GM19397 (cell line): ENCODE data around the gene CD274.
A peak's percentile ranks its signal among the peaks of the same experiment; 100 is the strongest.
"Not testable (repeated sequence)": the region's sequence is repeated elsewhere in the genome, so short reads cannot be mapped to it uniquely, and the experiment has no call there.

Experiments used
- ATAC-seq: cut with Tn5 transposase; IDR thresholded peaks from one replicate; pipeline ENCODE4 v1.9.1; 2021; ENCODE audit warnings: mild to moderate bottlenecking, moderate library complexity; ENCODE audit not compliant: unreplicated experiment

CD274 gene

GRCh38 chr9:5450359-5451091, at the start of gene CD274:
Gene CD274 (plus strand): TSS chr9:5450542. CDS start chr9:5456114, 5,572 bp downstream.
- peak; percentile 71 for ATAC-seq

- no peak for ATAC-seq
Observed at GRCh38 chr9:5402217-5402616, 48.1 kb upstream of the CD274 start.

- ATAC-seq, result no peak
Observed at GRCh38 chr9:5408596-5408995, 41.7 kb upstream of the CD274 start.

- no peak for ATAC-seq
Observed at GRCh38 chr9:5416953-5417352, 33.4 kb upstream of the CD274 start.

- ATAC-seq, result no peak
Observed at GRCh38 chr9:5418481-5418880, 31.9 kb upstream of the CD274 start.

- no peak for ATAC-seq
Observed at GRCh38 chr9:5419987-5420386, 30.4 kb upstream of the CD274 start.

- ATAC-seq, result no peak
Observed at GRCh38 chr9:5421163-5421562, 29.2 kb upstream of the CD274 start.

GRCh38 chr9:5422276-5422675, 28.1 kb upstream of the CD274 start:
- no peak for ATAC-seq

- no peak for ATAC-seq
Observed at GRCh38 chr9:5425006-5425628, 25.2 kb upstream of the CD274 start.

- ATAC-seq, result no peak
Observed at GRCh38 chr9:5427005-5427404, 23.3 kb upstream of the CD274 start.

- ATAC-seq, result no peak
Observed at GRCh38 chr9:5428172-5428571, 22.2 kb upstream of the CD274 start.

- ATAC-seq, result no peak
Observed at GRCh38 chr9:5428794-5429528, 21.4 kb upstream of the CD274 start.

GRCh38 chr9:5429873-5430564, 20.3 kb upstream of the CD274 start:
- ATAC-seq, result no peak

- no peak for ATAC-seq
Observed at GRCh38 chr9:5430912-5431311, 19.4 kb upstream of the CD274 start.

GRCh38 chr9:5432890-5433289, 17.5 kb upstream of the CD274 start:
- not testable (repeated sequence) for ATAC-seq

GRCh38 chr9:5433328-5433727, 17.0 kb upstream of the CD274 start:
- ATAC-seq, result not testable (repeated sequence)

GRCh38 chr9:5433841-5434810, 16.2 kb upstream of the CD274 start:
- ATAC-seq, result not testable (repeated sequence)

- ATAC-seq, result no peak
Observed at GRCh38 chr9:5435912-5436311, 14.4 kb upstream of the CD274 start.

GRCh38 chr9:5436441-5436840, 13.9 kb upstream of the CD274 start:
- ATAC-seq, result no peak
